Ishikawa (cell line): ENCODE measurements around the gene TCL1B.

Source experiments
- CEBPB ChIP-seq: IDR thresholded peaks from 2 replicates; pipeline ENCODE4 v1.6.1; 2012
- CREB1 ChIP-seq: IDR thresholded peaks from 2 replicates; pipeline ENCODE4 v1.6.1; 2012; ENCODE audit warnings: low read depth
- EGR1 ChIP-seq: IDR thresholded peaks from 2 replicates; pipeline ENCODE4 v1.6.1; 2012
- EP300 ChIP-seq: IDR thresholded peaks from 2 replicates; pipeline ENCODE4 v1.6.1; 2012; ENCODE audit warnings: borderline replicate concordance
- FOXM1 ChIP-seq: IDR thresholded peaks from 2 replicates; pipeline ENCODE4 v1.6.1; 2012; ENCODE audit warnings: low read depth, borderline replicate concordance
- RAD21 ChIP-seq: IDR thresholded peaks from 2 replicates; pipeline ENCODE4 v1.6.1; 2012; ENCODE audit warnings: low read depth
- TAF1 ChIP-seq: IDR thresholded peaks from 2 replicates; pipeline ENCODE4 v1.6.1; 2012; ENCODE audit warnings: low read depth, mild to moderate bottlenecking
- TCF12 ChIP-seq: IDR thresholded peaks from 2 replicates; pipeline ENCODE4 v1.6.1; 2012; ENCODE audit warnings: low read depth
- TEAD4 ChIP-seq: IDR thresholded peaks from 2 replicates; pipeline ENCODE4 v1.6.1; 2012
- USF1 ChIP-seq: IDR thresholded peaks from 2 replicates; pipeline ENCODE4 v1.6.1; 2012
- YY1 ChIP-seq: IDR thresholded peaks from 2 replicates; pipeline ENCODE4 v1.6.1; 2012; ENCODE audit warnings: low read depth
- TF ChIP-seq, protein P1 (sequence below): IDR thresholded peaks from 2 replicates; pipeline ENCODE4 v1.6.1; 2012; ENCODE audit warnings: low read depth, mild to moderate bottlenecking
- TF ChIP-seq, protein P2 (sequence below): IDR thresholded peaks from 2 replicates; pipeline ENCODE4 v1.6.1; 2012

- TF ChIP-seq EP300 (no peak), RAD21 (no peak), TAF1 (no peak), YY1 (no peak), CEBPB (no peak), TEAD4 (no peak), FOXM1 (no peak), TCF12 (no peak), EGR1 (no peak), USF1 (no peak), CREB1 (no peak)
- TF ChIP-seq, protein P1, sequence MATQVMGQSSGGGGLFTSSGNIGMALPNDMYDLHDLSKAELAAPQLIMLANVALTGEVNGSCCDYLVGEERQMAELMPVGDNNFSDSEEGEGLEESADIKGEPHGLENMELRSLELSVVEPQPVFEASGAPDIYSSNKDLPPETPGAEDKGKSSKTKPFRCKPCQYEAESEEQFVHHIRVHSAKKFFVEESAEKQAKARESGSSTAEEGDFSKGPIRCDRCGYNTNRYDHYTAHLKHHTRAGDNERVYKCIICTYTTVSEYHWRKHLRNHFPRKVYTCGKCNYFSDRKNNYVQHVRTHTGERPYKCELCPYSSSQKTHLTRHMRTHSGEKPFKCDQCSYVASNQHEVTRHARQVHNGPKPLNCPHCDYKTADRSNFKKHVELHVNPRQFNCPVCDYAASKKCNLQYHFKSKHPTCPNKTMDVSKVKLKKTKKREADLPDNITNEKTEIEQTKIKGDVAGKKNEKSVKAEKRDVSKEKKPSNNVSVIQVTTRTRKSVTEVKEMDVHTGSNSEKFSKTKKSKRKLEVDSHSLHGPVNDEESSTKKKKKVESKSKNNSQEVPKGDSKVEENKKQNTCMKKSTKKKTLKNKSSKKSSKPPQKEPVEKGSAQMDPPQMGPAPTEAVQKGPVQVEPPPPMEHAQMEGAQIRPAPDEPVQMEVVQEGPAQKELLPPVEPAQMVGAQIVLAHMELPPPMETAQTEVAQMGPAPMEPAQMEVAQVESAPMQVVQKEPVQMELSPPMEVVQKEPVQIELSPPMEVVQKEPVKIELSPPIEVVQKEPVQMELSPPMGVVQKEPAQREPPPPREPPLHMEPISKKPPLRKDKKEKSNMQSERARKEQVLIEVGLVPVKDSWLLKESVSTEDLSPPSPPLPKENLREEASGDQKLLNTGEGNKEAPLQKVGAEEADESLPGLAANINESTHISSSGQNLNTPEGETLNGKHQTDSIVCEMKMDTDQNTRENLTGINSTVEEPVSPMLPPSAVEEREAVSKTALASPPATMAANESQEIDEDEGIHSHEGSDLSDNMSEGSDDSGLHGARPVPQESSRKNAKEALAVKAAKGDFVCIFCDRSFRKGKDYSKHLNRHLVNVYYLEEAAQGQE = no peak
- TF ChIP-seq, protein P2, sequence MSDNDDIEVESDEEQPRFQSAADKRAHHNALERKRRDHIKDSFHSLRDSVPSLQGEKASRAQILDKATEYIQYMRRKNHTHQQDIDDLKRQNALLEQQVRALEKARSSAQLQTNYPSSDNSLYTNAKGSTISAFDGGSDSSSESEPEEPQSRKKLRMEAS = no peak; the same call in 1 of the 2 replicates
These were observed 22.9 kb upstream of the TCL1B start for GRCh38 chr14:95663226-95663797.
